Muscle of leg (tissue), 16 donors: ENCODE results near the gene UBE2L5. TPM values are rescaled to one million over a fixed set of nuclear protein-coding genes. Genes with fewer than 3 reads are reported as not detected.
A peak's percentile ranks its signal among the peaks of the same experiment; 100 is the strongest.

Experiments used
- DNase-seq: peaks from one replicate; pipeline ENCODE4 v3.0.0; 2013
- H3K27ac ChIP-seq: one replicate; pipeline ENCODE4 v1.5.1; 2013; ENCODE audit warnings: mild to moderate bottlenecking, low read length, control low read depth
- H3K27me3 ChIP-seq: one replicate; pipeline ENCODE4 v1.6.1; 2013; ENCODE audit warnings: low read length; ENCODE audit not compliant: control insufficient read depth, insufficient read depth
- H3K36me3 ChIP-seq: one replicate; pipeline ENCODE4 v1.6.1; 2013; ENCODE audit warnings: low read length; ENCODE audit not compliant: control insufficient read depth, insufficient read depth
- H3K4me1 ChIP-seq: one replicate; pipeline ENCODE4 v1.6.1; 2013; ENCODE audit warnings: low read length; ENCODE audit not compliant: control insufficient read depth, insufficient read depth
- H3K4me3 ChIP-seq: one replicate; pipeline ENCODE4 v1.5.1; 2013; ENCODE audit warnings: low read length, control low read depth
- H3K9me3 ChIP-seq: replicated peaks from 2 replicates; pipeline ENCODE4 v1.6.1; 2013; ENCODE audit warnings: low read depth, low read length; ENCODE audit not compliant: control insufficient read depth
- WGBS: methylation state at CpG from one replicate; pipeline ENCODE4 v1.1.5; 2013; ENCODE audit warnings: missing lambda C conversion rate; ENCODE audit not compliant: insufficient coverage; 5-methylcytosine and 5-hydroxymethylcytosine counted together
- long read RNA-seq, 11 donors: transcript quantifications; one replicate each; lab custom pipeline, GENCODE V29; 2026
- polyA plus RNA-seq, 8 donors: library from polyadenylated mRNA; unstranded; fragments of 120-200 nt; gene quantifications; one replicate each; pipeline versions ENCODE4 v1.2.1 to v1.2.3, GENCODE V29; 2013; ENCODE audit warnings: inconsistent platforms in 1 of 8, low replicate concordance in 1 of 8; ENCODE audit not compliant: insufficient read length in 8 of 8, insufficient read depth in 1 of 8
- total RNA-seq: library from RNA; stranded (reverse); fragments of 120-200 nt; gene quantifications from one replicate; pipeline ENCODE4 v1.2.4, GENCODE V29; 2013

The UBE2L5 gene
- 0.18 TPM for total RNA-seq
- polyA plus RNA-seq, result under 1 TPM; 0.40 to 0.99 (median 0.77) TPM
- long read RNA-seq, donor 1, partial matches to known transcripts, result 593 of 601 reads
- long read RNA-seq, donor 1, other reads (novel, unspliced or antisense), result 8 of 601 reads
- long read RNA-seq, donor 2, result 0 reads
- long read RNA-seq, donor 3, partial matches to known transcripts, result 1,092 of 1,141 reads
- long read RNA-seq, donor 3, other reads (novel, unspliced or antisense), result 49 of 1,141 reads
- long read RNA-seq, donor 4, result 0 reads
- long read RNA-seq, donor 5, result 0 reads
- long read RNA-seq, donor 6, result 0 reads
- long read RNA-seq, donor 7, result 0 reads
- long read RNA-seq, donor 8, result 0 reads
- long read RNA-seq, donor 9, result 0 reads
- long read RNA-seq, donor 10, result 0 reads
- long read RNA-seq, donor 11, result 0 reads

DNA sequence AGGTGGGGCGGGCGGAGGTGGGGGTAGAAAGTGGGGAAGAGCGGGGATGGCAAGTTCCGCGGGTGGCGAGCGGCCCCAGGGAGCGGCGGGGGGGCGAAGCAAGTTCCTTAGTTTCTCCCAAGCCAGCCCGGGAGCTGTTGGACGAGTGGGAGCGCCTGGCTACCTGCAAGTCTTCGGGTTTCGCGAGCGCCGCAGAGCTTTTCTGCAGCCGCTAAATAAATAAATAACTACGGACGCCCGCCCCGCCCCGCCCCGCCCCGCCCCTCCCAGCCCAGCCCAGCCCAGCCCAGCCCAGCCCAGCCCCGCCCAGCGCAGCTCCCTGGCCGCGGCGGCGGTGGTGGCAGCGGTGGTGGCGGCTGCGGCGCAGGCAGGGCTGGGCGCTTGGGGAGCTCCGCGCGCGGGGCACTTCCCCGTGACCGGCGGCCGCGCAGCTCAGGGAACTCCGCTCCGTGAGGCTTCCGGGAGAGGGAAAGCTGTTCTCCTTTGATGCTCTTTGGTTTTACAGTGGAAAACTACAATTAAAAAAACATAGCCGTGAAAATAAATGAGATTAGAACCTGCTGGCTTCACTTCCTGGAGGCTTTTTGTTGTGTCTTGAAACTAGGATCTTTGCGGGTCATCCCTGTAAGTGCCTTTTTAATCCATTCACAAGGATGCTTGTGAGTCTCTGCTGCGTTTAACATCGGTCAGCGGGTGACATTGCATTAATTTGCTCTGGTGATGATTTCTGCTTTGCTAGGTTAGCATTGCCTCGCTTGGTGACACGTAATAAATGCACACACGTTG lies at the start of gene UBE2L5:
Gene UBE2L5 (plus strand): TSS at position 440 of the 786 bp plus-strand sequence. CDS start 5,498 bp downstream, outside the sequence.
- DNase-seq, result peak; percentile 87
- 2% methylated on average over 25 of the region's 57 CpGs for WGBS
- H3K9me3 ChIP-seq, result no peaks in the 10 kb centered on the region
- peak within 1 kb of the TSS; percentile 98 for H3K27ac ChIP-seq
- H3K36me3 ChIP-seq, result no peaks in the 10 kb centered on the region
- peak within 1 kb of the TSS; percentile 68 for H3K4me3 ChIP-seq
- H3K4me1 ChIP-seq, result peaks cover 11% of the 10 kb centered on the region
- no peaks in the 10 kb centered on the region for H3K27me3 ChIP-seq

DNA sequence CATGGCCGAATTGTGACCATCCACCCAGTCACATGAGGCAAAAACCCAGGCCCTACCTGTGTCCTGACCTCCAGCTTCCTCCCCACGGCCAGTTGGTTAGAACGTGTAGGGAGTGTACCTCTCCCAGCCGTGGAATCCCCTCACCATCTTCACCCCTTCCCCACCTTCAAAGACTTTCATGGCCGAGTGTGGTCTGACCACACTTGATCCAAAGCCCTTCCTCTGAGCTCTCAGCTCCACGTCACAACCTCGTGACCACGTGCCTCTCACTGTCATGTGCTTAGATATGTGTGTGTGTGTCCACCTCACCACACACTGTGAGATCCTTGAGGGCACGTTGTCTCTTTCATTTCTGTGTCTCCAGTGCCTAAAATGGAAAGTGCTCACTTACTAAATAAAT lies 48.6 kb upstream of the UBE2L5 start:
- no peak for DNase-seq
- Histone ChIP-seq H3K27me3 (no peaks in the 10 kb centered on the region), H3K27ac (no peak overlapping the region), H3K36me3 (no peaks in the 10 kb centered on the region), H3K4me1 (peaks cover 10% of the 10 kb centered on the region), H3K9me3 (no peaks in the 10 kb centered on the region), H3K4me3 (no peak overlapping the region)
- 83% methylated on average over 3 of the region's 9 CpGs for WGBS

DNA sequence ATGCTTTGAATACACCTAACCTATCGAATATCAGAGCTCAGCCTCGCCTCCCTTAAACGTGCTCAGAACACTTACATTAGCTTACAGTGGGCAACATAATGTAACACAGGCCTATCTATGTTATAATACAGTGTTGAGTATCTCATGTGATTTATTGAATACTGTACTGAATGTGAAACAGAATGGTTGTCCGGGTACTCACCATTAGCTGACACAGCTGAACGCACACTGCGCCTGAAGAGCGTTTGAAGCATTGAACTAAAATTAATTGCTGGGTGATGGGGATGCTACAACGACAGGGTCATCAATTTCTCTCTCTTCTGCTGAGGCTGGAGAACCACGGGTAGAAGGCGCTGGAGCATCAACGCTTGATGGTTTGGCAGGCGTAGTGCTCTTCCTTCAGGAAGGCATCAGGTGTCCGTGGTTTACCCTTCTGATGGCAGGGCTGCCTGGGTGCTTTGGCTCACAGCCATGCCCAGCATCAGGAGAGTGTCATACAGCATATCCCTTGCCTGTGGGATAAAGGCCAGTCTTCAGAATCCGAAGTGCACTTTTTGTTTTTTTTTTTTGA lies 46.9 kb upstream of the UBE2L5 start:
- Histone ChIP-seq H3K27ac (no peak overlapping the region), H3K4me3 (no peak overlapping the region), H3K4me1 (peaks cover 10% of the 10 kb centered on the region), H3K9me3 (no peaks in the 10 kb centered on the region), H3K36me3 (no peaks in the 10 kb centered on the region), H3K27me3 (no peaks in the 10 kb centered on the region)
- 92% methylated on average over 10 of the region's 14 CpGs for WGBS
- DNase-seq, result no peak

DNA sequence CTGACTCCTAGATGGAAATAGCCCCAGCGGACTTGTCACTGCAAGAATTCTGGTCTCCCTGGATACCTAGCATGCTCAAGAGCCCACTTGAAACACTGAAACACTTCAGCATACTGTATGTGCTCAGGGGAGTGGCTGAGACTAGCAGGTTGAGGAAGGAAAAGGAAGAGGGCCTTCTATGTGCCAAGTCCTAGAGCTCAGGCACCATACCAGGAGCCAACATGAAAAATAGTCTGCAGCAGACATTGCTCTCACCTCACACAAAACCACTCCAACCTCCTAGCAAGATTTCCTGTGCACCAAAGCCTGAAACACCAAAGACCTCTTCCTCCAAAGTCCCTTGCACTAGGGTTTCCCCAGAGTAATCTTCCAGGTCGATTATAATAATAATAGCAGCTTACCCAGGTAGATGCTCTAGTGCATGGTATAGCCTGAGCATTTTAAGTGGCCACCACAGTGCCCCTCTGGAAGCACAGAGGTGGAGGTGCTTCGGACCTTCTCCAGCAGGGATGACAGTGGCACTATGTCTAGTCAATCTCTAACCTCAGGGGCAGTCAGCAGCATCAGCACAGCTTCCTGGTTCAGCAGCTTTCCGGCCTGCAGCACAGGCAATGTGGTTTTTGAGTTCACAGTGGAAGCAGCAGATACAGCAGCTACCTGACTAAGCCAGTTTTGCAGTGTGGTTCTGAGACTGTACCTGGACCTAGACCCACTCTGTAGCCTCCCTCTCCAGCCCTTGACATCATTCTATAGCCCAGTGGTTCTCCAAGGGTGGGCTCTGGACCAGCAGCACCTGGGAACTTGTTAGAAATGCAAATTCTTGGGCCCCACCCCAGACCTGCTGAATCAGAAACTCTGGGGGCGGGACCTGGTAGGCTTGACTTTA lies 45.6 kb upstream of the UBE2L5 start:
- Histone ChIP-seq H3K36me3 (no peaks in the 10 kb centered on the region), H3K27ac (no peak overlapping the region), H3K4me1 (peaks cover 7% of the 10 kb centered on the region), H3K4me3 (no peak overlapping the region), H3K27me3 (no peaks in the 10 kb centered on the region), H3K9me3 (no peaks in the 10 kb centered on the region)
- WGBS, result 78% methylated on average over 3 of the region's 5 CpGs
- no peak for DNase-seq

DNA sequence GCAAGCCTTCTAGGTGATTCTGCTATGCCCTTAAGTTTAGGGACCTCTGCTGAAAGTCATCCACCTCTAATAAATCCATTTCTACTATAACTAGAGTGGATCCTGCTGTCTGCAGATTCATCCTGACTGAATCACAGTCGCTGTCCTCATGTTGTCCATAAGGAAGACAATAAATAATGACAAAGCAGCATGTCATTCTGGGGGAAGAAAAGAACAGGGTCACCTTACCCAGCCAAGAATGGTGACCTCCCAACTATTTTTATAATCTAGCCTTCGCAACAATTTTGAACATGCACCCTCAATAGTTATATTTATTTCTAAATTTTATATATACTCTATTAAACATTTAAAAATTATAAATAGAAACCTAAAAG lies 45.0 kb upstream of the UBE2L5 start:
- no peak for DNase-seq
- H3K9me3 ChIP-seq, result no peaks in the 10 kb centered on the region
- no peaks in the 10 kb centered on the region for H3K36me3 ChIP-seq
- no peaks in the 10 kb centered on the region for H3K27me3 ChIP-seq
- no peak overlapping the region for H3K4me3 ChIP-seq
- H3K4me1 ChIP-seq, result peaks cover 2% of the 10 kb centered on the region
- no CpG with 5 or more reads among the region's 2 CpGs for WGBS
- no peak overlapping the region for H3K27ac ChIP-seq

DNA sequence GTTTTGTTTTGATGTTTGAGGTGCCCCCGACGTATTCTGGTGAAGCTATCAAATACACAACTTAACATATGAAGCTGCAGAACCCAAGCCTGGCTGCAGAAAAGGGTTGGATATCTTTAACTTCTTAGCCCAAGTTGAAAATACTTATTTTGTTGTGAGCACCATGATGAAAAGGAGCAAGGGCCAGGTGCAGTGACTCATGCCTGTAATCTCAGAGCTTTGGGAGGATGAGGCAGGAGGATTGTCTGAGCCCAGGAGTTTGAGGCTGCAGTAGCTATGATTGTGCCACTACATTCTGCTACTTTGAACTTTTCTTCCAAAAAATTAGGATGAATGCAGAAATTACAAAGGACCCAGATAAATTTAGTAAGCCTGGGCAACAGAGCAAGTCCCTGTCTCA lies 44.1 kb upstream of the UBE2L5 start:
- no peaks in the 10 kb centered on the region for H3K9me3 ChIP-seq
- H3K4me1 ChIP-seq, result peaks cover 7% of the 10 kb centered on the region
- WGBS, result no CpG with 5 or more reads among the region's 2 CpGs
- H3K36me3 ChIP-seq, result no peaks in the 10 kb centered on the region
- H3K27me3 ChIP-seq, result no peaks in the 10 kb centered on the region
- no peak overlapping the region for H3K4me3 ChIP-seq
- no peak overlapping the region for H3K27ac ChIP-seq
- DNase-seq, result no peak

DNA sequence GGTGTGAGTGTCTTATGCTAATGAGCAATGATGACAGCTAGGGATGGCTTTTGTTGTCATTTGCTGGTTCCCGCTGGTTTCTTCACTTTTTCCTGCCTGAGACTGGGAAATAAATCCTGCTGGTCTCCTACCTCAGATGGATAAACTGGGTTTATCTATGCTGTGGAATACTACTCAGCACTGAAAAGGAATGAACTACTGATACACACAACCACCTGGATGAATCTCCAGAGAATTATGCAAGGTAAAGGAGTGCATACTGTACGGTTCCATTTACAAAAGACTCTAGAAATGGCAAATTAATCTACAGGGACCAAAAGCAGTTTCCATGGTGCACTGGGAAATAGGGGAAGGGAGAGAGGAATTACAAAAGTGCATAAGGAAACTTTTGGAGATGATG lies 41.2 kb upstream of the UBE2L5 start:
- no peak overlapping the region for H3K4me3 ChIP-seq
- no peaks in the 10 kb centered on the region for H3K9me3 ChIP-seq
- no peaks in the 10 kb centered on the region for H3K27me3 ChIP-seq
- no peak overlapping the region for H3K27ac ChIP-seq
- DNase-seq, result no peak
- WGBS, result no CpG with 5 or more reads among the region's 2 CpGs
- H3K4me1 ChIP-seq, result peaks cover 5% of the 10 kb centered on the region
- no peaks in the 10 kb centered on the region for H3K36me3 ChIP-seq

DNA sequence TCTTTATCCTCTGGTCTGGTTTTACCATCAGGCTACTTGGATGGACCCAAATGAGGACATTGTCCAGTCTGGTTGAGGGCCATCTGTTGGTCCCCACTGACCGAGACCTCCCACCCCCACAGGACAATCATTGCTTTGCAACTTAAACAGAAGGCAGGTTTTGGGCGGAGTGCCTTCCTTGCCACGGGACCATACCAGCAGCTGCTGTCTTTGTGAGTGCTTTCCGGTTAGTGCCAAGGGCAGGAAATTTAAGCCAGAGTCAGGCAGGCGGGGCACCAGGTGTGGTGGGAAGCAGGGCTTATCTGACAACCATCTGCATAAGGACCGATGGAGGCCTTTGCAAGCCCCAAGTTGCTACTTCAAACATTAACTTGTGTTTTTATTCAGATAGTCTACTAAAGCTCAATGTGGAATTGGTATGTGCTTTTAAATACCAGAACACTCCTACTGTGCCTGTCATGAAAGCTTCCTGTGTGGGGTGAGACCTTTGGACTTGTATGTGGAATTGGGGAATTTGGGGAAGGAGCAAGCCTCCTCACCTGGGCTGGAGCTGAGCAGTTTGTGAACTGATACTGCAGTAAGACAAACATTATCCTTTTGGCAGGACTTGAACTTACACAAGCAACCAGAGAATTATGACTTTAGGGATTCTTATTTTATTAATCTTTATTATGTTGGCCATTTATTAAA lies 39.3 kb upstream of the UBE2L5 start:
- H3K27ac ChIP-seq, result no peak overlapping the region
- no peaks in the 10 kb centered on the region for H3K27me3 ChIP-seq
- H3K4me1 ChIP-seq, result peaks cover 5% of the 10 kb centered on the region
- whole genome bisulfite sequencing, result 85% methylated on average over 4 of the region's 6 CpGs
- no peak overlapping the region for H3K4me3 ChIP-seq
- H3K36me3 ChIP-seq, result no peaks in the 10 kb centered on the region
- H3K9me3 ChIP-seq, result no peaks in the 10 kb centered on the region
- no peak for DNase-seq
